H1 (cell line): ENCODE measurements around the gene CRYAB. TPM values are rescaled to one million over a fixed set of nuclear protein-coding genes. Genes with fewer than 3 reads are reported as not detected.

Experiments
- CTCF ChIA-PET: fragments of 300-600 bp; sonication (Branson Sonifier 250); formaldehyde crosslinking; loops from one replicate; lab custom pipeline; 2021; ENCODE audit not compliant: partially characterized antibody; lab: Charles Lee
- POLR2A ChIA-PET: fragments of 300-600 bp; sonication (Branson Sonifier 250); formaldehyde crosslinking; loops from one replicate; lab custom pipeline; 2021; ENCODE audit warnings: inconsistent platforms; ENCODE audit not compliant: partially characterized antibody; lab: Charles Lee
- DNase-seq, 2 experiments: peaks; one replicate each; pipeline versions ENCODE4 v3.0.0 to v3.0.0-alpha.2; 2010 to 2022; ENCODE audit warnings: low spot score in 2 of 2, low read depth in 1 of 2, mixed read lengths in 1 of 2
- FAIRE-seq: peaks from 2 replicates; lab custom pipeline; 2011; peaks lifted over from hg19 to GRCh38; lab: Jason Lieb, UNC
- H2AFZ ChIP-seq: 2 replicates; pipeline ENCODE4 v1.8.1; 2012; ENCODE audit warnings: low read length, inconsistent platforms
- H2AK5ac ChIP-seq: 2 replicates; pipeline ENCODE4 v1.6.1; 2013; ENCODE audit warnings: low read depth, low read length
- H2BK120ac ChIP-seq: replicated peaks from 2 replicates; pipeline ENCODE3; 2013; ENCODE audit warnings: low read depth, low read length, inconsistent platforms
- H2BK12ac ChIP-seq: 2 replicates; pipeline ENCODE4 v1.6.1; 2013; ENCODE audit warnings: low read depth, low read length
- H2BK15ac ChIP-seq: 2 replicates; pipeline ENCODE4 v1.6.1; 2013; ENCODE audit warnings: low read length
- H2BK20ac ChIP-seq: 2 replicates; pipeline ENCODE4 v1.6.1; 2013; ENCODE audit warnings: low read length
- H2BK5ac ChIP-seq: 2 replicates; pipeline ENCODE4 v1.6.1; 2013; ENCODE audit warnings: low read depth, low read length
- H3K14ac ChIP-seq: 2 replicates; pipeline ENCODE4 v1.6.1; 2013; ENCODE audit warnings: inconsistent platforms; ENCODE audit not compliant: insufficient read length
- H3K18ac ChIP-seq: 2 replicates; pipeline ENCODE4 v1.6.1; 2013; ENCODE audit warnings: low read length; ENCODE audit errors: extremely low read depth
- H3K23ac ChIP-seq: 2 replicates; pipeline ENCODE4 v1.6.1; 2013; ENCODE audit warnings: inconsistent platforms; ENCODE audit not compliant: insufficient read length
- H3K23me2 ChIP-seq: 2 replicates; pipeline ENCODE4 v1.6.1; 2013; ENCODE audit warnings: low read depth, low read length
- H3K27ac ChIP-seq: 2 replicates; pipeline ENCODE4 v1.6.1; 2011; ENCODE audit warnings: low read depth, low read length, inconsistent platforms
- H3K27me3 ChIP-seq, 4 experiments: replicated peaks in 1 of 4; 1 replicate in 1 of 4; 2 replicates in 3 of 4; pipeline versions ENCODE4 v1.6.1 to v1.8.1; 2011 to 2013; ENCODE audit warnings: low read length in 3 of 4, mild to moderate bottlenecking in 3 of 4, inconsistent platforms in 2 of 4, mixed read lengths in 2 of 4, moderate library complexity in 1 of 4; ENCODE audit not compliant: control insufficient read depth in 3 of 4, insufficient read depth in 3 of 4; ENCODE audit errors: extremely low read depth in 1 of 4
- H3K36me3 ChIP-seq, 4 experiments: 2 replicates each; pipeline versions ENCODE4 v1.6.1 to v1.8.1; 2011 to 2013; ENCODE audit warnings: mild to moderate bottlenecking in 4 of 4, low read length in 3 of 4, moderate library complexity in 2 of 4, control low read depth in 1 of 4, inconsistent platforms in 1 of 4; ENCODE audit not compliant: insufficient read depth in 4 of 4, control insufficient read depth in 2 of 4
- H3K4ac ChIP-seq: replicated peaks from 2 replicates; pipeline ENCODE3; 2013; ENCODE audit warnings: low read length, low read depth, mixed read lengths, inconsistent platforms; ENCODE audit not compliant: insufficient read length
- H3K4me1 ChIP-seq, 4 experiments: replicated peaks in 1 of 4; 1 replicate in 1 of 4; 2 replicates in 3 of 4; pipeline versions ENCODE4 v1.6.1 to v1.8.1; 2011 to 2013; ENCODE audit warnings: low read length in 3 of 4, inconsistent platforms in 2 of 4, mixed read lengths in 1 of 4; ENCODE audit not compliant: insufficient read depth in 4 of 4, control insufficient read depth in 3 of 4
- H3K4me2 ChIP-seq, 2 experiments: 2 replicates each; pipeline versions ENCODE4 v1.6.1 to v1.8.1; 2011 to 2013; ENCODE audit warnings: low read depth in 2 of 2, low read length in 2 of 2, control low read depth in 1 of 2, inconsistent platforms in 1 of 2, mild to moderate bottlenecking in 1 of 2; ENCODE audit not compliant: insufficient read depth in 1 of 2
- H3K4me3 ChIP-seq, 4 experiments: fragments of 200-600, 300-600 bp in 1 of 4; sonication (generic), shearing (Covaris generic), sonication (Bioruptor Twin) in 1 of 4; 2 replicates each; pipeline versions ENCODE4 v1.5.1 to v1.8.1; 2011 to 2016; ENCODE audit warnings: low read length in 4 of 4, low read depth in 3 of 4, control low read depth in 2 of 4, inconsistent platforms in 2 of 4, mild to moderate bottlenecking in 2 of 4, mixed read lengths in 1 of 4, moderate library complexity in 1 of 4; ENCODE audit not compliant: insufficient read depth in 2 of 4; ENCODE audit errors: extremely low read depth in 1 of 4
- H3K56ac ChIP-seq: replicated peaks from 2 replicates; pipeline ENCODE3; 2013; ENCODE audit warnings: low read depth, mild to moderate bottlenecking, mixed read lengths, low read length, inconsistent platforms; ENCODE audit not compliant: insufficient read length
- H3K79me1 ChIP-seq: 2 replicates; pipeline ENCODE4 v1.6.1; 2013; ENCODE audit warnings: low read depth, low read length, control low read depth
- H3K79me2 ChIP-seq, 2 experiments: 2 replicates each; pipeline versions ENCODE4 v1.6.1 to v1.8.1; 2012 to 2013; ENCODE audit warnings: low read length in 2 of 2, mild to moderate bottlenecking in 2 of 2, inconsistent platforms in 1 of 2; ENCODE audit not compliant: insufficient read depth in 2 of 2, control insufficient read depth in 1 of 2
- H3K9ac ChIP-seq, 4 experiments: replicated peaks in 1 of 4; 1 replicate in 1 of 4; 2 replicates in 3 of 4; pipeline versions ENCODE4 v1.6.1 to v1.8.1; 2011 to 2013; ENCODE audit warnings: low read depth in 3 of 4, low read length in 3 of 4, control low read depth in 2 of 4, mild to moderate bottlenecking in 2 of 4, moderate library complexity in 2 of 4, inconsistent platforms in 1 of 4; ENCODE audit errors: extremely low read depth in 1 of 4
- H3K9me3 ChIP-seq, 2 experiments: 2 replicates each; pipeline versions ENCODE4 v1.6.1 to v1.8.1; 2012 to 2013; ENCODE audit warnings: mild to moderate bottlenecking in 2 of 2, moderate library complexity in 2 of 2, control low read depth in 1 of 2, inconsistent platforms in 1 of 2, low read depth in 1 of 2, low read length in 1 of 2, mixed read lengths in 1 of 2; ENCODE audit not compliant: insufficient read depth in 2 of 2
- H4K20me1 ChIP-seq, 2 experiments: replicated peaks in 1 of 2; 2 replicates each; pipeline versions ENCODE3 to v1.8.1; 2011 to 2013; ENCODE audit warnings: inconsistent platforms in 2 of 2, low read length in 2 of 2, mild to moderate bottlenecking in 1 of 2; ENCODE audit not compliant: insufficient read depth in 2 of 2, control insufficient read depth in 1 of 2
- H4K5ac ChIP-seq: 2 replicates; pipeline ENCODE4 v1.6.1; 2013; ENCODE audit warnings: low read length, low read depth, mixed read lengths, inconsistent platforms; ENCODE audit not compliant: insufficient read length
- H4K8ac ChIP-seq: 2 replicates; pipeline ENCODE4 v1.8.0; 2013; ENCODE audit warnings: mild to moderate bottlenecking, moderate library complexity, low read length, inconsistent platforms; ENCODE audit not compliant: insufficient read depth; ENCODE audit errors: extremely low read depth
- H4K91ac ChIP-seq: replicated peaks from 2 replicates; pipeline ENCODE3; 2013; ENCODE audit warnings: low read length, mixed read lengths, inconsistent platforms; ENCODE audit not compliant: insufficient read length
- CHD1 ChIP-seq: IDR thresholded peaks from 2 replicates; pipeline ENCODE4 v1.6.1; 2012; ENCODE audit warnings: low read depth, low read length, improper control_type of control experiment
- SIX5 ChIP-seq: IDR thresholded peaks from 2 replicates; pipeline ENCODE4 v1.6.1; 2011; ENCODE audit warnings: mild to moderate bottlenecking, low read depth, low read length
- WGBS, 2 experiments: shearing (Covaris generic) in 1 of 2; methylation state at CpG; one replicate each; pipeline versions ENCODE4 v1.1.6 to v1.1.7; 2013 to 2015; ENCODE audit warnings: low lambda C conversion rate in 2 of 2, mixed read lengths in 2 of 2, inconsistent platforms in 1 of 2, low coverage in 1 of 2, missing lambda C conversion rate in 1 of 2; ENCODE audit not compliant: insufficient replicate concordance in 2 of 2, insufficient coverage in 1 of 2, insufficient read length in 1 of 2; ENCODE audit errors: extremely low coverage in 1 of 2, missing lambda C conversion rate in 1 of 2; 5-methylcytosine and 5-hydroxymethylcytosine counted together
- polyA plus RNA-seq, 7 experiments: library from polyadenylated mRNA; depleted of rRNA in 3 of 7; stranded (reverse) in 5 of 7; unstranded in 2 of 7; fragments of >200 nt in 5 of 7; fragments of 200-250 nt in 2 of 7; gene quantifications; 1 replicate in 5 of 7; 2 replicates in 1 of 7; 4 replicates in 1 of 7; pipeline versions ENCODE4 v1.2.1 to v1.2.3, GENCODE V29; 2011 to 2013; ENCODE audit warnings: missing spikeins in 2 of 7, mixed read lengths in 2 of 7
- total RNA-seq: library from RNA; stranded (reverse); fragmentation: NEBNext Ultra II Directional; extraction: Animal tissue kit (Norgen Biotek cat#: 25700); gene quantifications from 2 replicates; pipeline ENCODE4 v1.2.1, GENCODE V29; 2021
- TF ChIP-seq, protein P1 (sequence below): IDR thresholded peaks from 2 replicates; pipeline ENCODE4 v1.6.1; 2012; ENCODE audit warnings: inconsistent platforms

CRYAB gene
- total and polyA plus RNA-seq, 2 of the 8 experiments (the other 6 are each of a cell fraction or from before 2014, with no cell fraction given), result 1.9 to 2.0 TPM

DNA sequence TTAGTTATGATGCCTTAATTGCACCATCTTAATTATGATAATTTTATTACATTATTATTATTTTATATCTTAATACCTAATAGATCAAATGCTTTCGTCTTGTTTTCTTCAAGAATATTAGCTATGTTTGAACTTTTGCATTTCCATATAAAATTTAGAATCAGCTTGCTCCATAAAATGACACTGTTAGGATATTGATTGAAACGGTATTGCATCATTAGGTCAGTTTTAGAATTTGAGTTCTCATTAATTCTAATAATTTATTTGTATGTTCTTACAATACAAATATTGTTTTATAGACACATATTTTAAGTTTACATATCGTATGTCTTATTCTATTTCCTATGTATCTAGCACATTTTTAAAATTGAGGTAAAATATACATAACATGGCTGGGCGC, 25.5 kb downstream of the CRYAB start:
- no peak overlapping the region for H3K27ac ChIP-seq
- 93% methylated on average over 4 of the region's 4 CpGs; no CpG with 5 or more reads in 1 of the 2 experiments for WGBS, 2 experiments
- H2BK20ac ChIP-seq, result no peak overlapping the region
- H4K20me1 ChIP-seq, result no peaks in the 10 kb centered on the region
- no peak overlapping the region for H3K4ac ChIP-seq
- H3K18ac ChIP-seq, result no peak overlapping the region
- H3K9me3 ChIP-seq, result no peaks in the 10 kb centered on the region
- FAIRE-seq, result no peak
- H2BK5ac ChIP-seq, result no peak overlapping the region
- H3K23me2 ChIP-seq, result no peaks in the 10 kb centered on the region
- no peaks in the 10 kb centered on the region for H3K79me1 ChIP-seq
- no peak overlapping the region for H4K91ac ChIP-seq
- no peaks in the 10 kb centered on the region for H3K36me3 ChIP-seq
- H2BK12ac ChIP-seq, result no peak overlapping the region
- no peak overlapping the region for H3K9ac ChIP-seq
- no peak overlapping the region for H2AK5ac ChIP-seq
- POLR2A ChIA-PET, result interaction anchor here (1.6 kb wide), 1 partner anchor 26 kb away, joined by 3 read pairs; no protein-coding TSS in a partner anchor
- no peak overlapping the region for H3K14ac ChIP-seq
- H3K79me2 ChIP-seq, result no peaks in the 10 kb centered on the region
- TF ChIP-seq, protein P1, sequence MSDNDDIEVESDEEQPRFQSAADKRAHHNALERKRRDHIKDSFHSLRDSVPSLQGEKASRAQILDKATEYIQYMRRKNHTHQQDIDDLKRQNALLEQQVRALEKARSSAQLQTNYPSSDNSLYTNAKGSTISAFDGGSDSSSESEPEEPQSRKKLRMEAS, result no peak
- TF ChIP-seq CHD1, result no peak
- no peak for TF ChIP-seq SIX5
- TF ChIP-seq, all 59 proteins: peak for 0
- Histone ChIP-seq H3K4me1 (no peaks in the 10 kb centered on the region), H3K56ac (no peak overlapping the region), H3K4me2 (no peak overlapping the region), H4K8ac (no peak overlapping the region), H2BK15ac (no peak overlapping the region), H2AFZ (no peak overlapping the region), H2BK120ac (no peak overlapping the region), H3K4me3 (no peak overlapping the region), H3K23ac (no peak overlapping the region), H4K5ac (no peak overlapping the region), H3K27me3 (no peaks in the 10 kb centered on the region)
- CTCF ChIA-PET, result interaction anchor here (0.9 to 2.8 kb wide), 3 partner anchors 12 to 96 kb away, joined by 3 to 9 read pairs (median 7); no protein-coding TSS in a partner anchor
- DNase-seq, result no peak
